GM18508 (cell line): ENCODE measurements around the gene LRRD1.
"Not testable (repeated sequence)": the region's sequence is repeated elsewhere in the genome, so short reads cannot be mapped to it uniquely, and the experiment has no call there.

Experiments used
- ATAC-seq: cut with Tn5 transposase; IDR thresholded peaks from one replicate; pipeline ENCODE4 v1.9.1; 2021; ENCODE audit warnings: moderate number of reproducible peaks; ENCODE audit not compliant: insufficient read depth, unreplicated experiment

The LRRD1 gene

GRCh38 chr7:92178928-92179924 lies at the start of gene LRRD1:
TSS of gene LRRD1 (minus strand) at chr7:92179142. CDS start at chr7:92165202, 13,940 bp downstream.
- ATAC-seq, result peak; percentile 86

DNA sequence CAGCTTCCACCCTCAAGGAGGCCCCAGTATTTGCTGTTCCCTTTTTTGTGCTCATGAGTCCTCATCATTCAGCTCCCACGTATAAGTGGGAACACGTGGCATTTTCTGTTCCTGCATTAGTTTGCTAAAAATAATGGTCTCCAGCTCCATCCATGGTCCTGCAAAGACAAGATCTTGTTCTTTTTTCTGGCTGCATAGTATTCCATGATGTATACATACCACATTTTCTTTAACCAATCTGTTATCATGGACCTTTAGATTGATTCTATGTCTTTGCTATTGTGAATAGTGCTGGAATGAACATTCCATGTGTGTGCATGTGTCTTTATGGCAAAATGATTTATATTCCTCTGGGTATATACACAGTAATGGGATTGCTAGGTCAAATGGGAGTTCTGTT lies 49.8 kb upstream of the LRRD1 start:
- ATAC-seq, result no peak

GRCh38 chr7:92228100-92228499 lies 49.2 kb upstream of the LRRD1 start:
- ATAC-seq, result no peak

DNA sequence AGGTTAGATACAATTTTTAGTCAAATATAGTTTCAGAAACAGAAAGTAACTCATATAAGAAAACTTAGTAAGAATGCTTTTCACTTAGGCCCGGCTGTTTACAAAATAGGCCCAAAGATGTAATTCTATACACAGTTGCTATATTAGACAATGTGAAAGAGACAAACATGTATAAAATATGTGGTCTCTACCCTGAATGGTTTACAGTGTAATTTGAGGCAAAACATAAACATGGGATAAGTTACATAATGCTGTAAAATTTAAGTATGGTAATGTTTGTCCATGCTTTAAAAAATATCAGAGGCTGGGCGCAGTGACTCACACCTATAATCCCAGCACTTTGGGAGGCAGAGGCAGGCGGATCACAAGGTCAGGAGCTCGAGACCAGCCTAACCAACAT lies 48.0 kb upstream of the LRRD1 start:
- no peak for ATAC-seq

GRCh38 chr7:92221766-92222165 lies 42.8 kb upstream of the LRRD1 start:
- no peak for ATAC-seq

GRCh38 chr7:92206672-92207071 lies 27.7 kb upstream of the LRRD1 start:
- no peak for ATAC-seq

DNA sequence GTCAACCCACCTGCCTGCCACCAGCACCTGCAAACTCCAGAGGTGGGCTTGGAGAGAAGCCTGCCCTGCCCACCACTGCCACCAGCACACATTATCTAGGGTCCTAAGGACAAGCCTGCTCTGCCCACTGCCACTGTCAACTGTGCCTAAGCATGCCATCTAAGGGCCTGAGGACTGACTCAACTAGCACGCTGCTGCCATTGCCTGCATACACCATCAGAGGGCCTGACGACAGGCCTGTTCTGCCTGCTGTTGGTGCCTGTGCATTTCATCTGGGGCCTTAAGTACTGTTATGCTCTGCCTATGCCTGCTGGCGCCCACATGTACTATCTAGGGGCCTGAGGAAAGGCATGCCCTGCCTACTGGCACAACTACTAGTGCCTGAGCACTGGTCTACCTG lies 27.0 kb upstream of the LRRD1 start:
- no peak for ATAC-seq

- ATAC-seq, result no peak
Measured at GRCh38 chr7:92200791-92201190, 21.8 kb upstream of the LRRD1 start.

DNA sequence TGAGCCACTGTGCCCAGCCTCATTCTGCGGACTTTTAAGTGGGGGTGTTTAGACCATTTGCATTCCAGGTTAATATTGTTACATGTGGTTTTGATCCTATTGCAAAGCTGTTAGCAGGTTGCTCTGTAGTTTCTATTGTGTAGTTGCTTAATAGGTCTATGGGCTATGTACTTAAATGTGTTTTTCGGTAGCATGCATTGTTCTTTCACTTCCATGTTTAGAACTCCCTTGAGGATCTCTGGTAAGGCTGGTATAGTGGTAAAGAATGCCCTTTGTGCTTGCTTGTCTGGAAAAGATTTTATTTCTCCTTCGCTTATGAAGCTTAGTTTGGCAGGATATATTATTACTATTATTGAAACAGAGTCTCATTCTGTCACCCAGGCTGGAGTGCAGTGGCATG lies 13.4 kb upstream of the LRRD1 start:
- ATAC-seq, result no peak

- not testable (repeated sequence) for ATAC-seq
Measured at GRCh38 chr7:92189246-92189645, 10.3 kb upstream of the LRRD1 start.

DNA sequence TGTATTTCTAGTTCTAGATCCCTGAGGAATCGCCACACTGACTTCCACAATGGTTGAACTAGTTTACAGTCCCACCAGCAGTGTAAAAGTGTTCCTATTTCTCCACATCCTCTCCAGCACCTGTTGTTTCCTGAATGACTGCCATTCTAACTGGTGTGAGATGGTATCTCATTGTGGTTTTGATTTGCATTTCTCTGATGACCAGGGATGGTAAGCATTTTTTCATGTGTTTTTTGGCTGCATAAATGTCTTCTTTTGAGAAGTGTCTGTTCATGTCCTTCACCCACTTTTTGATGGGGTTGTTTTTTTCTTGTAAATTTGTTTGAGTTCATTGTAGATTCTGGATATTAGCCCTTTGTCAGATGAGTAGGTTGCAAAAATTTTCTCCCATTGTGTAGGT lies 5.4 kb upstream of the LRRD1 start:
- not testable (repeated sequence) for ATAC-seq

DNA sequence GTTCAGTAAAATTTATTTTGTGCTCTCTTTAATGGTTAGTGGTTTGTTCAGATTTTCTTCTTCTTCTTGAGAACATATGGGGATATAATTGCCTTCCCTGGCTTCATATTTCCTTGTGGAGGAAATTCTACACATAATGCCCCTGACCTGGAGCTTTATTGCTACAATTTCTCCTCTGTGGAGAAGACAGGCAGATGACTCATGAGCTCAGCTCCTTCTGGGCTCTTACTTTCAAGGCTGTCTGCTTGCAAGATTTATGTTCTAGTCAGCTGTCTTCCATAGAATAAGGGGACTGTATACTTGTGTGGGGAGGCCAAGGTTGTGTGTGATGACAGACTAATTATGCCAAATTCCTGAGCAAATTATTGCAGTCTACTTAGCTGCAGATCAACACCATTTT lies 1.6 kb downstream of the LRRD1 start:
- no peak for ATAC-seq

DNA sequence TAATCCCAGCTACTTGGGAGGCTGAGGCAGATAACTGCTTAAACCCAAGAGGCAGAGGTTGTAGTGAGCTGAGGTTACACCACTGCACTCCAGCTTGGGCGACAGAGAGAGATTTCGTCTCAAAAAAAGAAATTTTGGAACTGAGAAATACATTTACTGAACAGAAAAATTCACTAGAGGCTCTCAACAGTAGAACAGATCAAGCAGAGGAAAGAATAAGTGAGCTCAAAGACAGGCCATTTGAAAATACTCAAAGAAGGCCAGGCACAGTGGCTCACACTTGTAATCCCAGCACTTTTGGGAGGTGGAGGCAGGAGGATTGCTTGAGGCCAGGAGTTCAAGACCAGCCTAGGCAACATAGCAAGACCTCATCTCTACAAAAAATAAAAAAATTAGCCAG lies 9.4 kb downstream of the LRRD1 start:
- ATAC-seq, result not testable (repeated sequence)

DNA sequence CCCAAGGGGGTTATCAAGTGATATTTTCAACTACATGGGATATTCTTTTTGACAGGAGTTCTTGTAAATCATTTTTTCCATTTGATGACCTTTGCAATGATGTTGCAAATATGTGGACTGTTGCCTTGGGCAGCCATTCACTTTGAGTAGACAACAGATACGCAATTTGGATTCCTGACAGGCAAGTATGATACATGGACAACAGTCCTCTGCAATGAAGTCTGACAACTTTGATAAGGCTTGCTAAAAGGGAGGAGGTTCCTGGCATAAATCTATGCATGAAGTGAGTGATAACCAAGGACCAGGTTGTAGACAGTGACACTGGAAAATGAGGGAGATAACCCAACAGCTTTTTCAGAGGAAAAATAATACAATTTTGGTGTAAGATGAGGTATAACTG lies 17.7 kb downstream of the LRRD1 start:
- ATAC-seq, result no peak

DNA sequence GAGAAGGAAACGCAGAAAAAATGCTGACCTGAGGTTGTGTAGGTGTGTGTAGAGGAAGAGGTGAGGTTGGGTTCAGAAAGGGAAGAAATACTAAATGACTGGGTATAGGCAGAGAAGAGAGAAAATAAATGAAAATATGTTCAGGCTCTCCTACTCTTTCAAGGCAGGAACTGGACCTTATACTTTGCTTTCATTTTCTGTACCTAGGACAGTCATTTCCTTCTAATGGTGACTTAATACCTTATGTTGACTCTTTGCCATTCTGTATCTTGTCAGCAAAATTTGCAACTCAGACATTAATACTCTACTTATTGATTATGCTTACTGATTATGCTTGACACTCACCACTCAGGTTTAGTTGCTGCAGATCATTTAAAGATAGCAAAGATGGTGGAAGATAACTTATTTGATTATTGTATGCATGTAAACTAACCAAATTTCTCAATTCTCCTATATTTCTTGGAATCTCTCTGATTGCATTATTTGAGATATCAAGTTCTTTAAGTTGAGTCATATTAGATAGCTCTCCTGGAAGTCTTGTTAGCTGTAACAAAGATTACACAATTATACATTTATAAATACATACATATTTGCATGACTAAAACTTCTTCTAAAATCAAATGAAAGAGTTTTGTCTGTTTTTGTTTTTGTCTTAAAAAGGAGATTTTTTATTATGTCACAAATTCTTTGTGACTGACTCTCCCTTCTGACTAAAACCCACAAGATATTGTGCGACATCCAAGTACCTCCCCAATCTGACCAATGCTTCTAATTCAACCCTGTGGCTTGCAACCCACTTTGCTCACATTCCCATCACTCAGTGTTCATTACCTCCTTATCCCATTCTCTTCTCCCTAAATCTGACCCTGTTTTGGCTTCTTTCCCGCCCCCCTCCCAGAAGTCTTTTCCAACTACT lies 20.0 kb downstream of the LRRD1 start:
- ATAC-seq, result peak; percentile 90

DNA sequence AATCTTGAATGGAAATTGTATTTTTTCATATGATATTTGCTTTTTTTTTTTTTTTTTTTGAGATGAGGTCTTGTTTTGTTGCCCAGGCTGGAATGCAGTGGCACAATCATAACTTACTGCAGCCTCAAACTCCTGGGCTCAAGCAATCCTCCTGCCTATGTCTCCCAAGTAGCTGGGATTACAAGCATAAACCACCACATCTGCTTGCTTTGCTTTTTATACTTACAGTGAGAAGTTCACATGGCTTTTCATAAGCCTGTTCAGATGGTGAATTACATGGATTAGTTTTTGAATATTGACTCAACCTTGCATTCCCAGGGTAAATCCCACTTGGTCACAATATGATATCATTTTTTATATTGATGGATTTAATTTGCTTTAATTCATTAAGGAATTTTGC lies 22.0 kb downstream of the LRRD1 start:
- no peak for ATAC-seq

- no peak for ATAC-seq
Measured at GRCh38 chr7:92155108-92155739, 23.7 kb downstream of the LRRD1 start.

GRCh38 chr7:92150450-92151017 lies 28.4 kb downstream of the LRRD1 start:
- no peak for ATAC-seq

DNA sequence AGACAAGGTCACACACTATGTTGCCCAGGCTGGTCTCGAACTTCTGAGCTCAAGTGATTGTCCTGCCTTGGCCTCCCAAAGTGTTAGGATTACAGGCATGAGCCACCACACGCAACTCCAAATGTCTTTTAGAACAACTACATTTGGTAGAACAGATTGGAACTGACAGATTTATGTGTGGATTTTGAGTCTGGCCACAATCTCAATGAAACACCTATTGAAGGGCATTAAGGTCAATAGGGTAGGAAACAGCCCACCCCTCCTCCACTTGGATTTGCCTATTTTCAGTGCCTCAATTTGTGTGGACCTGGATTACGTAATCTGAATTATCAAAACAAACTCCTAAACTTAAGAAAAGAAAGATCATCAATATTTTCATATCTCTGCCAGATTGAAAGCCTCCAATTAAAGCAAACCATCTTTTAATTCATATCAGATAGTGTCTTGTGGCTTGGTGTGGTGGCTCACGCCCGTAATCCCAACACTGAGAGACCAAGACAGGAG lies 29.2 kb downstream of the LRRD1 start:
- ATAC-seq, result no peak
